Measurements from ENCODE around the gene PTPRM.

Gene PTPRM

DNA sequence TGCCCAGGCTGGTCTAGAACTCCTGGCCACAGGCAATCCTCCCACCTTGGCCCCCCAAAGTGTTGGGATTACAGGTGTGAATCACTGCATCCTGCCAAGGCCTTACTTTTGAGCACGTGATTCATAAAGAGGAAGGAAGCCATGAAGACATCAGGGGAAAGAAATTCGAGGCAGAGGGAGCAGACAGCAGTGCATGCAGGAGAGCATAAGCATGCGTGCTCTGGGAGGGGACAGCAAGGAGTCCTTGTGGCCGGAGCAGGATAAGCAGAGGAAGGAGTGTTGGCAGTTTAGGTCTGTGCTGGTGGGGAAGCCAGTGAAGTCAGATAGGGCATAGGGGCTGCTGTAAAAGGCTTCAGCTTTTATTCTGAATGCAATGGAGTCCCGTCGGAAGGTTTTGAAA is 641.6 kb downstream of the PTPRM start:
- no peak for DNase-seq

DNA sequence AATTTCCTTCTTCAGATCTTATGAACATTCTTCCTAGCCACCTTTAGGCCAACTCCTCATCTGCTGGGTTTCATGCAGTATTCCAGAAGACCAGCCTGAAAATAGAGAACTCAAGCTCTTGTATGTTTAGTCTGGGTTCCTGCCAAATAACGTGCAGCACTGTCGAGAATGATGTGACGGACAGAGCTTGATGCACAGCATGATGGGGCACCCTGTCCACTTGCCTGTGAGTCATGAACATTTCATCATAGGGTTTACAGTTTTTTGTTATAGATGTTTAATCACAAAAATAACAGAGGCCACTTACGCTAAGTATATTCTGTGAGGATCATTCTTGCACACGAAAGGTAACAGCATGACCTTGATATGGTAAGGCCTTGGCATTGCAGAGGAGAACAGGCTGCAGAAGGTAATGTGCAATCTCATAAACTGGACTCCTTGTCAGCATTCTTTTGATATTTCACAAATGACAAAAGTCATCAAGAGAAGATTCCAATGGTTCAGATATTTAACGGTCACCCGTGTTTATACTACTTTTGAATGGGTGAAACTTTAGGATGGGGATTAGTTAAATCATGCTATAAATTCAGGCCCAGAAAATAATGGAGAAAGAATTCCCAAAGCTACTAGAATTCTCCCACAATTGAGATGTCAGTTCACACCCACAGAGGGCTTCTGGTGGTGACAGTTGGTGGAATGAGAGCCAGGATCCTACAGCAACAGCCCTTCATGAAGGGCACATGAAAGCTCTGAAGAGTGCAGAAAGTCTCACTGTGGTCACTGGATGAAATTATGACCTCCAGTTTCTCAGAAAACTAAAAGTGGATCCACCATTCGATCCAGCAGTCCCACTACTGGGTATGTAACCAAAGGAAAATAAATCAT is 646.0 kb downstream of the PTPRM start:
- no peak for DNase-seq

DNA sequence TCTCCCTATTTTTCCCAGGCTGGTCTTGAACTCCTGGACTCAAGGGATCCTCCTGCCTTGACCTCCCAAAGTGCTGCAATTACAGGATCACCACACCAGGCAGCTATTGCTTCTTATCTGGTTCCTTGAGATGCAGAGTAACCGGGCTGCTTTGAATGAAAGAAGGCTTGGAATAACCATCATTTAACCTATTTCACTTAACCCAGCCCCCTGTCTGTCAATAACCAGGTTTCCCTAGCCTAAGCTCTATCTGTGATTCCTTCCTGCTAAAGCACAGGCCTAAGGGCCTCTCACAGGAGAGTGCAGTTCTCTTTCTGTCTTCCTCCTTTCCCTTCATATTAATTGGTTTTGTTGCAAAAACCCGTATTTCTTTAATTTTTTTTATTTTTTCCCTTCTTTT is 648.6 kb downstream of the PTPRM start:
- no peak for DNase-seq

DNA sequence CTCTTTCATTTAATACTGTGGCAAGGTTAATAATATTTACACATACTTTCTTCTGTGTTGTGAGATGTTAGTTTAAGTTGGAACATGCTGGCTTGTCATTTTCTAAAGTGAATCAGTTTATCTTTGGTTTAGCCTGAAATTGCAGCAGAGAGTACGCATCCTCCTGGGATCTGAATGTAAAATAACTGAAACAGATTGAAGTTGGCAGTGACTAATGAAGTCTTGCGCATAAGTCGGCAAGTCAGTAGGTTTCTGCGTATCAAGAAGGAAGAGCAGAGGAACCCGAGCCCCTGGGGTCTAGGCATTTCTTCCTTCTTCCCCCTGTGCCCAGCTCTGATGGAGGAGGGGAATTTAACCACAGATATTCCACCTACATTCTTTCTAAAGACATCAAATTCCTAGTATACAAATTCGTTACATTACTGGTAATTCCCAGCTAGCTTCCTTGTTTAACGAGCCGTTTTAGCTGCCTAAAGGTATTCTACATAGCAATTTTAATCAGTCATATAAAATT is 650.0 kb downstream of the PTPRM start:
- DNase-seq: no peak

DNA sequence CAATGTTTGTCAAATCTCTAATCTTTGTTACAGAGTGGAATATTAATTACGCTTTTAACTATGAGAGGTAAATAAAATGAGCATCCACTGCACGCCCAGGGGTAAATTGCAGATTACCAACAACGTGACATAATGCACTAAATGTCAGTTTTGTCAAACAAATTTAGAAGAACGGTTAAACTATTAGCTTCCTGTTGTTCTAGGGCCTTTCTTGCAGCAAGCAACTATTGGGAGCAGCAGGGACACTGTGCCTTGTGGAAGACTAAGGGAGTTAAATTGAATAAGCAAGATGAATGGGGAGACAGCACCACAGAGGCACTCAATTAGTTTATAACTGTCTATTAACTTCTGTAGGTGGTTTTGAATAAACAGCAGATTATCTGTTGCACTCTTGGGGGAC is 651.1 kb downstream of the PTPRM start:
- DNase-seq: no peak

DNA sequence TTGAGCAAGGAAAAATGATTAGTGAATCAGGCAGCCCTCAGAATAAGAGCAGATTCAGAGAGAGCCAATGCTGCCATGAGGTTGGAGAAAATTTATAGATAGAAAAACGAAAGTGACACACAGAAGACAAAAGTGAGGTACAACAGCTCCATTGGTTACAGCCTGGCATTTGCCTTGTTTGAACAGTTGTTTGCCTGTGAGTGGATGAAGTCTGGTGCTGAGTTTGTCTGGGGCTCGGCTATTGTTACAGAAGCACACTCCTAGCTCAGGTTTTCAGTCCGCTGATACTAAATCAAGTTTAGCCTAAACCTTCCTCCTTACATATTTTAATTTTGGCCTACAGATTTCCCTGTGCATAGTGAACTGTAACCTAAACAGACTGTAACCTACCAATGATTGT is 654.3 kb downstream of the PTPRM start:
- DNase-seq: no peak

DNA sequence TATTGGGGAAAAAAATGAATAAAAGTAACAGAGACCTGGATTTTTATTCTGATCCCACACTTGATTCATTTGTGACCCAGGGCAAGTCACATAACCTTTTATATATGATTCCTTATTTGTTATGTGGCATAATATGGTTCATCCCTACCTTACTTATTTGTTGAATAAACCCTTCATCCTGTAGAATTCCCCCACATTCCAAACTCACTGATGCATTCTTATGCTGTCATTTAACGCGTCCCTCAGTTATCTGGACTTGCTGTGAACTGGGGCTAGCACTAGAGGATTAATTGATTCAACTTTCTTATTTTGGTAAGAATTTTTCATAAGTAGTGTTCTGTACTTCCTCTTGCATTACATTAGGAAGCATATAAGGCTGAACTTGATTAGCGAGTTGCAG is 657.5 kb downstream of the PTPRM start:
- DNase-seq: no peak

DNA sequence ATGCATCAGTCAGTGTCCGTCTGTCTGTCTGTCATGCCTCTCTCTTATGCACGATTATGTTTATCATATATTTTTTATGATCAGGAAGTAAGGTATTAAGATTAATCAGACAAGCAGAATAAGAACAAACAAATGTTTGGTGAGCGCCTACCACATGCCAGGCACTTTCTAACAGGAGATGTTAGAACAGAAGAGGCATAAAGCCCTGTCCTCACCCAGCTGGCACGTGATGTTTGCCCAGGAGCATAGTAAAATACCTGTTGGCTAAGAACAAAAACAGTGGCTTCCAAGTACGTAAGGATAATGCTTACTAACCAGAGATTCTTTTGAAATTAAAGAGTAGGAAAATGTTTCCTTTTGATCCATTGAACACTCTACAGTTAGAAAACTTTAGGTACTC is 661.9 kb downstream of the PTPRM start:
- no peak for DNase-seq

- DNase-seq: no peak
Measured at GRCh38 chr18:8229787-8230186, 662.7 kb downstream of the PTPRM start.

DNA sequence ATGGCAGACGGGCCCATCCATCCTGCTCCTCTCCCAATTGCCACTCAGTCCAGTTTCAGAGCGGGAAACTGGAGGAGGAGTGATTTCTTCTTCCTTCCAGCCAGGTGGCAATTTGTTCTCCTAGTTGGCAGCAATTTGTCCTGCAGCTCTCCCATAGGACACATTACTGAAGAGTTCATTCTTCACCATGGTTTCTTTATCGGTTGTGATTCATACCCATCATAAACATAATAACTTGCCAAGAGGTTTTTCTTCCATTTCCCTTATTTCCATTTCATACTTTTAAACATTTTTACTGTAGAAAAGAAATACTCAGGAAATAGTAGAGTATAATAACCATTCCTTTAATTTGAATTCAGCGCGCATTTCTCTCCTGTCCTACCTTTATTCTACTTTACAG is 664.2 kb downstream of the PTPRM start:
- no peak for DNase-seq

DNA sequence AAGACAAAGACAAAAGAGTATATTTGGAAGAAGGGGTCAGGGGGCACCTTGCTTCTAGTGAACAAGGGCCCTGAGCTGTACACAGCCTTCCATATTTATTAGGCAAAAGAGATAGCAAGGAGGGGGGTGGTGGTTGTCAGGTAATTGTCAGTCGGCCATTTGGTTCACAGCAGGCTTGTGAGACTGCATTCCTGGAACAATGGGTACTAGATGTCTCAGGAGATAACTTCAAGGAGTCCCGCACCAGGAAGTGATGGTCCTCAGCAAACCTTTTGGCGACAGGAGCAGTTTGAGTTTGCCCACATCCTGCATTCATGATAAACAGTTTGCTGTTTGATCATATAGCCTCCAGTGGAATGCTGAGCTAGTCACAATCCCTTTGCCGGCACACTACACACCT is 665.7 kb downstream of the PTPRM start:
- DNase-seq: peak in 1 of 6 experiments; percentile 6

DNA sequence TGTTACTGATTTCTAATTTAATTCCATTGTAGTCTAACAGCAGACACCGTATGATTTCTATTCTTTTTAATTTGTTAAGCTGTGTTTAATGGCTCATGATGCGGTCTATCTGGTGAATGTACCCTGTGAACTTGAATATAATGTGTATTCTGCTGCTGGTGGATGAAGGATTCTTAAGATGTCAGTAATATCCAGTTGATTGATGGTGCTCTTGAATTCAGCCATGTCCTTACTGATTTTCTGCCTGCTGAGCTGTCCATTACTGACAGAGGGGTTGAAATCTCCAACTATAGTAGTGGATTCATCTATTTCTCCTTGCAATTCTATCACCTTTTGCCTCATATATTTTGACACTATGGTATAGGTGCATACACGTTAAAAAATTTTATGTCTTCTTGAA is 668.8 kb downstream of the PTPRM start:
- no peak for DNase-seq

DNA sequence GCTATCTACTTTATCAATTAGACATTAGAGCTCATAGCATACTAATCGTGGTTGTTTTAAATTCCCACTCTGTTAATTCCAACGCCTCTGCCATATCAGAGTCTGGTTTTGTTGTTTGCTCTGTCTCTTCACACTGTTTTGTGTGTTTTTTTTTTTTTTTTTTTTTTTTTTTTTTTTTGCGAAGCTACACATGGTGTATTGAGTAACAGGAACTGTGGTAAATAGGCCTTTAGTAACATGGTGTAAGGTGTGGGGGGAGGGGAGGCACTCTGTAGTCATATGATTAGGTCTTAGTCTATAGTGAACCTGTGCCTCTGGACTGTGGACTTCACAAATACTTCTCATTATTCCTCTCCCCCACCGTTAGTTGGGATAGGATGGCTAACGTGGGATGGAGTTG is 671.4 kb downstream of the PTPRM start:
- DNase-seq: no peak

DNA sequence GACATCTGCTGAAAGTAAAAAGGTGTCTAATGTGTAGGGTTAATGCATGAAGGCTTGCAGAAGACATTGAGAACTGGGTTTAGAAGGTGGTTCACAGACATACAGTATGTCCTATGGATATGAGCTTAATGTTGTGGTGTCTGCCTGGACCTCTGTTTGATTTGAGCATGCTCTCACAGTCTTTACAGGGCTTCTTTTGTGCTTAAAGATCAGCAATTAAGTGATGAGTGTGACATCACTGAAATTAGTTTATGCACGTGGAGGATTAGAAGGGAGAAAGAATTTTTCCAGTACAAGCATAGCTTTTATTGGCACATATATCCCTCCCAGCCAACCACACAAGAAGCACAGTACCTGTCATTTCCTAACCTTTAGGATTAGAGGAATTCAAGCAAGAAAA is 674.6 kb downstream of the PTPRM start:
- no peak for DNase-seq

DNA sequence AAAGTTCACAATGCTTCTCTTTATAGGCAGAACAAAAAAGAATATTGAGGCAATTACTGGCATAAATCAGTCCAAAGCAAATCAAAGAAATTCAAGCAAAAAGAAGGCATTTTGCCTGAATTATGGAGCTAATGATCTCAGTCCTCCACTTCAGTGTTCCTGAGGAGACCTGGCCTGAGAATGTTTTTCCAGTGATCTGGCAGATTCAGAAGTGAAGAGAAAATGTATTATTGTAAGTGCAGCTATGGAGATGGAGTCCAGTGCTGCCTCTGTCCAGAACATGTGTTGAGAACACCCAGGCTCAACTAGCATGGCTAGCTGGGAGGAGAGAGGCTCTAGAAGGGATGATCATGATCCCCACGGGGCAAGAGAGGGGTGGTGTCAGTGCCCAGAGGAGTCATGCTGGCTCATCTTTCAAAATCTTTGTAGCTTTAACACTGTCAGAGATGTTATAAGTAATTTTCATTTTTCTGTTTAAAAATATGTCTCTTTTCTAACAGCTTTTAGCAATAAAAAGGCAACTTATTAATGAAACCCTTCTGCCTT is 675.1 kb downstream of the PTPRM start:
- DNase-seq: no peak

DNA sequence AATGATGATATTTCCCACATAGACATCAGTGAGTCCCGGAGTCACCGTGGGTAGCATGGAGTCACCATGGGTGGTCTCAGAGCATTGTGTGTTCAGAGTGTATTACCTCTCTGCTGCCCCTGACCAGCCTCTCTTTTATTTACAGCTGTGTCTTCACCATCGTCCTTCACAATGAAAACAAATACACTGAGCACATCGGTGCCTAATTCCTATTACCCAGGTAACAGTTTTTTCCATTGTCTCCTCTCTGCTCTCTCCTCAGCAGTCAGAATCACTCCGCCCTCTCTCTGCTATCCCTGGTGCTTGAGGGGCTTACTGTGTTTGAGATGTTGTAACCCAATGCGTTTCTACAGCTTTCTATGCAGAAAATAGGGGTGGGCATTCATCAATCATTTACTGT is 680.6 kb downstream of the PTPRM start:
- no peak for DNase-seq

DNA sequence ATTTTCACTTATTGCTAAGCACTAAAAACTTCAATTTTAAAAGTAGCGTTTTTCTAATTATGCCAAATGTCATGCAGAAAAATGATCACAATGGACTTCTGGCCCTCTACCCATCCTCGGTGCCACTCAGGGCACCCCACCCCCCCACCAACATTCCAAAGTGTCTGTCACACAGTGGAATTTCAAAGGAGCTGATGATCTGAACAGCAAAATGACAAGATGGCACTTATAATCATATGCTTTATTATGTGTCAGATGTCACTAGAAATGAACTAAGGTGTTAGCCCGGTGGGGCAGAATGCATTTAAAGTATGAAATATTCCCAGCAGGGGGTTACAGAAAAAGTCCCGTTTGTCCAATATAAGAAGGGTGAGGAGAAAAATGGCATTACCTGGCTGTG is 681.5 kb downstream of the PTPRM start:
- DNase-seq: no peak

DNA sequence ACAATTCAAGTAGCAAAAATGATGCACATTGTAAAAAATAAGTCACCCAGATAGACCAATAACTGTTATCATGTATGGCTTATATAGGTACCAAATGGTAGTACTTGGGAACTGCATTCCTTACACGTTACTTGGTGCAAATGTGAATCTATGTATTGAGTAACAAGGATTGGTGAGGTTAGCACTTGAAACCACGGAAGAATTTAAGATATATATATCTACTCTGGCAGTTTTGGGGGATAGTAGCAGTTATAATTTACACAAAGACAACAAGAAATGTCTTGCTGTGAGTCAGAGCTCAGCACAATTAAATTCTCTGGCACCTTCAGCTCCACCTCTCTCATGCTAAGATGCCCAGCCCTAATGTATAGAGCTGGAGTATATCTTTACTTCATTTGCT is 682.7 kb downstream of the PTPRM start:
- no peak for DNase-seq

GRCh38 chr18:8252371-8252770 is 685.3 kb downstream of the PTPRM start:
- DNase-seq: no peak

DNA sequence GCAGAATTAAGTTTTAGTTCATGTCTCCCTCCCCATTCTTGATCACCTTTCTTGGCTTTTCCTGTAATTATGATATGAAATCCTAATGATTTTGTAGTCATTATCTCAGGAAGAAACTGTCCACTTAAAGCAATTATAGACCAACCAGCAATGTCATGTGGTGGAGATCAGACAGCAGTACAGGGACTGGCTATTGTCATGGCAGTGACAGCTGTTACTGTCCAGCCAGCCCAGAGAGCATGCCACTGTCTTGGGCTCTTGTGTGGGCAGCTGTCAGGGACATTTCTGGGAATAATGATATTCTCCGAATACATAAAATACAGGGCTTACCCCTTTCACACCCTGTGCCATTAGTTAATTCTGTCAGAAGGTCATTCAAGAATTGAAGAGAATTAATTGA is 686.8 kb downstream of the PTPRM start:
- DNase-seq: no peak

GRCh38 chr18:8254654-8255053 is 687.5 kb downstream of the PTPRM start:
- DNase-seq: no peak

DNA sequence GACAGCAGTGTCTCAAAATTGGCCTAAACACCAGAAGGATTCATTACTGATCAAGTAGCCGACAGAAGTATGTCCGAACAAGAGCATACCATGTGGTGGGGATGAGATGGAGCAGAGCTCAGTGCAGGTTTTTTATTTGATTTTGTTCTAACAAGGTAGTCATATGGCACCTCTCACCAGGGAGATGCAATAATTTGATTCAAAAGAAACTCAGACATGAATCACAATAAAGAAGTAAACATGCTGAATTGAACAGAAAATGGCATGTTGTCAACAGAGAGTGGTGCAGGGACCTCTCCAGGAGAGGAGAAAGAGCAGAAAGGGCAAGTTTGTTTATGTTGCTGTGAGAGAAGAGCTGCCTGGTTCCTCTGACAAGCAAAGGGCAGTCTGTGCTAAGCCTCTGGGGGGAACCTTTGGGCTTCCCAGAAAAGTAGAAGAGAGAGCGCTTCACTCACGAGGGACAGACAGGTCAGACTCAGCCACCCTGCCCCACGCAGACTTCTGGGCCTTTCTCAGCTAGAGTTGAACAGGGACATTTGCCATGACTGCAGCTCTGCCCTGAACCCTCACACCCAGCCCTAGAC is 690.8 kb downstream of the PTPRM start:
- no peak for DNase-seq

GRCh38 chr18:8260319-8260718 is 693.2 kb downstream of the PTPRM start:
- DNase-seq: no peak

DNA sequence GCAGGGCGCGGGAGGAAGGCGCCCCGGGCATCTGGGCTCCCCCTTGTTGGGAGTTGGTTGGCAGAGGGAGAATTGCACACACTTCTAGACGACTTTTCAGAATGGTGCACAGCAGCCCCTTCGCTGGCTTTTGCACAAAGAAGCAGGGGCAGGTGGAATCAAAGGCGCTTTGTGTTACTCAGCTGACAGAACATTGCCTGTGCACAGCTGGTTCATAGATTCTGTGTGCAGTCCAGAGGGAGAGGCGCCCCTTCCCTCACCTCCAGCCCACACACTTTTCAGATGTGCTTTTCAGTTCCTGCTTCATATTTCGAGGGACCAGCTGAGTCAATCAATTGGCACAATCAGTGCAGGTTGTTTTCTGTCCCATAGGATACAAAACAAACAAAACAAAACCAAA is 693.7 kb downstream of the PTPRM start:
- no peak for DNase-seq
